HepG2 (cell line): Measurements from ENCODE around the gene AUP1. TPM values are rescaled to one million over a fixed set of nuclear protein-coding genes. Genes with fewer than 3 reads are reported as not detected.

Experiments used
- AHDC1 ChIP-seq: sonication (generic); formaldehyde crosslinking; IDR thresholded peaks from 2 replicates; pipeline ENCODE4 v1.5.1; 2020; ENCODE audit warnings: mild to moderate bottlenecking, missing genetic modification reagents, borderline replicate concordance
- E2F2 ChIP-seq: sonication (generic); formaldehyde crosslinking; IDR thresholded peaks from 2 replicates; pipeline ENCODE4 v1.4.0; 2020; ENCODE audit warnings: missing genetic modification reagents, borderline replicate concordance
- IRF1 ChIP-seq: sonication (generic); formaldehyde crosslinking; IDR thresholded peaks from 2 replicates; pipeline ENCODE4 v1.4.0; 2020; ENCODE audit warnings: low read depth, mild to moderate bottlenecking, missing genetic modification reagents
- MTF1 ChIP-seq: sonication (generic); formaldehyde crosslinking; IDR thresholded peaks from 2 replicates; pipeline ENCODE4 v1.5.0; 2020; ENCODE audit warnings: missing genetic modification reagents
- PAX8 ChIP-seq: sonication (generic); formaldehyde crosslinking; IDR thresholded peaks from 2 replicates; pipeline ENCODE4 v1.8.0; 2022; ENCODE audit warnings: mild to moderate bottlenecking, missing genetic modification reagents, borderline replicate concordance
- PHF8 ChIP-seq: sonication (generic); formaldehyde crosslinking; IDR thresholded peaks from 2 replicates; pipeline ENCODE4 v1.5.0; 2020; ENCODE audit warnings: missing genetic modification reagents
- ZFP36L2 ChIP-seq: sonication (generic); formaldehyde crosslinking; IDR thresholded peaks from 2 replicates; pipeline ENCODE4 v1.4.0; 2020; ENCODE audit warnings: missing genetic modification reagents
- ZGPAT ChIP-seq: IDR thresholded peaks from 2 replicates; pipeline ENCODE4 v1.6.1; 2016; ENCODE audit warnings: mild to moderate bottlenecking
- ZNF274 ChIP-seq: sonication (generic); formaldehyde crosslinking; IDR thresholded peaks from 2 replicates; pipeline ENCODE4 v1.5.1; 2020; ENCODE audit warnings: mild to moderate bottlenecking, missing genetic modification reagents
- ZNF460 ChIP-seq: sonication (generic); formaldehyde crosslinking; IDR thresholded peaks from 2 replicates; pipeline ENCODE4 v1.5.1; 2020; ENCODE audit warnings: missing genetic modification reagents, mild to moderate bottlenecking, borderline replicate concordance
- ZNF761 ChIP-seq: sonication (generic); formaldehyde crosslinking; conservative IDR thresholded peaks from 2 replicates; pipeline ENCODE4 v1.4.0; 2020; ENCODE audit warnings: mild to moderate bottlenecking, missing genetic modification reagents
- polyA plus RNA-seq, 8 experiments: library from polyadenylated mRNA; depleted of rRNA in 3 of 8; stranded (reverse) in 7 of 8; unstranded in 1 of 8; fragments of >200 nt; fragmentation: Illumina TruSeq in 4 of 8; extraction: Trizol in 4 of 8; gene quantifications; 2 replicates each; pipeline versions ENCODE4 v1.2.1 to v1.2.3, GENCODE V29; 2011 to 2016; ENCODE audit warnings: low read depth in 4 of 8, missing spikeins in 1 of 8, mixed read lengths in 1 of 8; ENCODE audit not compliant: insufficient read depth in 1 of 8
- total RNA-seq, 5 experiments: library from RNA; depleted of rRNA; stranded (reverse); fragments of >200 nt; fragmentation: Illumina TruSeq; extraction: Trizol; gene quantifications; 2 replicates each; pipeline ENCODE4 v1.2.3, GENCODE V29; 2016; ENCODE audit warnings: low read depth in 1 of 5
- TF ChIP-seq, protein P1 (sequence below): sonication (generic); formaldehyde crosslinking; IDR thresholded peaks from 2 replicates; pipeline ENCODE4 v1.4.0; 2020; ENCODE audit warnings: mild to moderate bottlenecking, missing genetic modification reagents
- TF ChIP-seq, protein P2 (sequence below): sonication (generic); formaldehyde crosslinking; IDR thresholded peaks from 2 replicates; pipeline ENCODE4 v1.4.0; 2020; ENCODE audit warnings: mild to moderate bottlenecking, missing genetic modification reagents
- TF ChIP-seq, protein P3 (sequence below): sonication (generic); formaldehyde crosslinking; IDR thresholded peaks from 2 replicates; pipeline ENCODE4 v1.4.0; 2020; ENCODE audit warnings: missing genetic modification reagents

Gene AUP1
- total and polyA plus RNA-seq, 2 of the 13 experiments (the other 11 are each of a cell fraction or from before 2014, with no cell fraction given) = 174 to 267 TPM

GRCh38 chr2:74481961-74482800 is 47.3 kb downstream of the AUP1 start (continued):
- TF ChIP-seq AHDC1 (CRISPR knock-in tag) (peak; percentile 79), IRF1 (CRISPR knock-in tag) (no peak), E2F2 (CRISPR knock-in tag) (no peak), PAX8 (CRISPR knock-in tag) (no peak), PHF8 (CRISPR knock-in tag) (no peak; the same call in 1 of the 2 replicates), ZFP36L2 (0 out of 2 replicates have a peak, but pooled peaks have one; percentile 13), ZNF460 (no peak), MTF1 (CRISPR knock-in tag) (0 out of 2 replicates have a peak, but pooled peaks have one; percentile 30), ZNF274 (CRISPR knock-in tag) (peak; percentile 94), ZNF761 (CRISPR knock-in tag) (no peak), ZGPAT (CRISPR knock-in tag) (no peak)
- TF ChIP-seq, protein P1, sequence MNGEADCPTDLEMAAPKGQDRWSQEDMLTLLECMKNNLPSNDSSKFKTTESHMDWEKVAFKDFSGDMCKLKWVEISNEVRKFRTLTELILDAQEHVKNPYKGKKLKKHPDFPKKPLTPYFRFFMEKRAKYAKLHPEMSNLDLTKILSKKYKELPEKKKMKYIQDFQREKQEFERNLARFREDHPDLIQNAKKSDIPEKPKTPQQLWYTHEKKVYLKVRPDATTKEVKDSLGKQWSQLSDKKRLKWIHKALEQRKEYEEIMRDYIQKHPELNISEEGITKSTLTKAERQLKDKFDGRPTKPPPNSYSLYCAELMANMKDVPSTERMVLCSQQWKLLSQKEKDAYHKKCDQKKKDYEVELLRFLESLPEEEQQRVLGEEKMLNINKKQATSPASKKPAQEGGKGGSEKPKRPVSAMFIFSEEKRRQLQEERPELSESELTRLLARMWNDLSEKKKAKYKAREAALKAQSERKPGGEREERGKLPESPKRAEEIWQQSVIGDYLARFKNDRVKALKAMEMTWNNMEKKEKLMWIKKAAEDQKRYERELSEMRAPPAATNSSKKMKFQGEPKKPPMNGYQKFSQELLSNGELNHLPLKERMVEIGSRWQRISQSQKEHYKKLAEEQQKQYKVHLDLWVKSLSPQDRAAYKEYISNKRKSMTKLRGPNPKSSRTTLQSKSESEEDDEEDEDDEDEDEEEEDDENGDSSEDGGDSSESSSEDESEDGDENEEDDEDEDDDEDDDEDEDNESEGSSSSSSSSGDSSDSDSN (CRISPR knock-in tag) = peak; percentile 97; the same call in 1 of the 2 replicates
- TF ChIP-seq, protein P2, sequence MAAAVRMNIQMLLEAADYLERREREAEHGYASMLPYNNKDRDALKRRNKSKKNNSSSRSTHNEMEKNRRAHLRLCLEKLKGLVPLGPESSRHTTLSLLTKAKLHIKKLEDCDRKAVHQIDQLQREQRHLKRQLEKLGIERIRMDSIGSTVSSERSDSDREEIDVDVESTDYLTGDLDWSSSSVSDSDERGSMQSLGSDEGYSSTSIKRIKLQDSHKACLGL = peak; percentile 90
- TF ChIP-seq, protein P3, sequence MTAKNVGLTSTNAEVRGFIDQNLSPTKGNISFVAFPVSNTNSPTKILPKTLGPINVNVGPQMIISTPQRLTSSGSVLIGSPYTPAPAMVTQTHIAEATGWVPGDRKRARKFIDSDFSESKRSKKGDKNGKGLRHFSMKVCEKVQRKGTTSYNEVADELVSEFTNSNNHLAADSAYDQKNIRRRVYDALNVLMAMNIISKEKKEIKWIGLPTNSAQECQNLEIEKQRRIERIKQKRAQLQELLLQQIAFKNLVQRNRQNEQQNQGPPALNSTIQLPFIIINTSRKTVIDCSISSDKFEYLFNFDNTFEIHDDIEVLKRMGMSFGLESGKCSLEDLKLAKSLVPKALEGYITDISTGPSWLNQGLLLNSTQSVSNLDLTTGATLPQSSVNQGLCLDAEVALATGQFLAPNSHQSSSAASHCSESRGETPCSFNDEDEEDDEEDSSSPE = peak; percentile 87
